Activated CD4-positive, alpha-beta T cell treated with anti-CD3 and anti-CD28 coated beads, Interleukin-2, amount 10 ng/mL, durations not matched to agents 7 days and 5 days (primary cell): ENCODE results near the gene VPS33B. TPM values are rescaled to one million over a fixed set of nuclear protein-coding genes. Genes with fewer than 3 reads are reported as not detected.
A peak's percentile ranks its signal among the peaks of the same experiment; 100 is the strongest.

ENCODE experiments used
- CTCF ChIA-PET: fragments of 350-600 bp; sonication (Branson Sonifier 250); formaldehyde crosslinking; loops from one replicate; lab custom pipeline; 2021; ENCODE audit warnings: antibody characterized with exemption; lab: Charles Lee
- POLR2A ChIA-PET: fragments of 350-600 bp; sonication (Branson Sonifier 250); formaldehyde crosslinking; loops from one replicate; lab custom pipeline; 2021; ENCODE audit warnings: antibody characterized with exemption; lab: Charles Lee
- DNase-seq: peaks from one replicate; pipeline ENCODE4 v3.0.0-alpha.2; 2020
- H3K27ac Mint-ChIP-seq: one replicate; pipeline ENCODE4 v1.8.0; 2021; ENCODE audit warnings: mild to moderate bottlenecking, moderate library complexity, mixed read lengths
- H3K27me3 Mint-ChIP-seq: one replicate; pipeline ENCODE4 v1.8.0; 2021; ENCODE audit warnings: mixed read lengths
- H3K36me3 Mint-ChIP-seq: one replicate; pipeline ENCODE4 v1.8.0; 2021; ENCODE audit warnings: low read depth, mixed read lengths
- H3K4me1 Mint-ChIP-seq: one replicate; pipeline ENCODE4 v1.8.0; 2021; ENCODE audit warnings: mixed read lengths
- H3K4me3 Mint-ChIP-seq: one replicate; pipeline ENCODE4 v1.8.0; 2021; ENCODE audit warnings: mild to moderate bottlenecking, moderate library complexity, mixed read lengths
- H3K9me3 Mint-ChIP-seq: one replicate; pipeline ENCODE4 v1.8.0; 2021; ENCODE audit warnings: mixed read lengths
- total RNA-seq, 2 experiments: library from RNA; stranded (reverse); gene quantifications; one replicate each; pipeline ENCODE4 v1.2.3, GENCODE V29; 2021

VPS33B gene
- total RNA-seq, 2 experiments from 2014 or later = 17.9 to 19.7 TPM

DNA sequence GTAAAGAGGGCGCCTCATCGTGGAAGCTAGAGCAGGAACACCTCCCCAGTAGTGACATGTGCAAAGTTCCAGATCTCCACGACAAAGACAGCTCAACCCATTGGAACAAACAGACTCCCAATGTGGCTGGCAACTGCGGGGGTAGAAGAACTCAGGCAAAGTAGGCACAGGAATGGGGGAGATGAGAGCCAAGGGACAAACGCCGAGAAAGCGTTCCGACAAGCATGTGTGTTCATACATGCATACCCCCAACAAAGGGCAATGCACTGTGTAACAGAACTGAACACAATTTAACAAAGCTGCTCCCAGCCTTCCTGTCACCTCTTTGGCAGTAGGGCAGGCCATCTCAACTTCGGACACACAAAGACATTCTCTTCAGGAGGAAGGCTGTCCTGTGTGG is 56.1 kb downstream of the VPS33B start:
- H3K9me3 Mint-ChIP-seq = no peaks in the 10 kb centered on the region
- peak overlapping the region; percentile 44 for H3K27ac Mint-ChIP-seq
- POLR2A ChIA-PET = no interaction called here
- CTCF ChIA-PET = interaction anchor here (0.9 to 1.4 kb wide), 5 partner anchors 9 to 34 kb away, joined by 3 to 7 read pairs (median 3); partner anchors contain the start of genes HDDC3 and RCCD1
- no peaks in the 10 kb centered on the region for H3K27me3 Mint-ChIP-seq
- H3K4me3 Mint-ChIP-seq = no peak overlapping the region
- no peak for DNase-seq
- H3K4me1 Mint-ChIP-seq = no peaks in the 10 kb centered on the region
- peaks cover 64% of the 10 kb centered on the region for H3K36me3 Mint-ChIP-seq

DNA sequence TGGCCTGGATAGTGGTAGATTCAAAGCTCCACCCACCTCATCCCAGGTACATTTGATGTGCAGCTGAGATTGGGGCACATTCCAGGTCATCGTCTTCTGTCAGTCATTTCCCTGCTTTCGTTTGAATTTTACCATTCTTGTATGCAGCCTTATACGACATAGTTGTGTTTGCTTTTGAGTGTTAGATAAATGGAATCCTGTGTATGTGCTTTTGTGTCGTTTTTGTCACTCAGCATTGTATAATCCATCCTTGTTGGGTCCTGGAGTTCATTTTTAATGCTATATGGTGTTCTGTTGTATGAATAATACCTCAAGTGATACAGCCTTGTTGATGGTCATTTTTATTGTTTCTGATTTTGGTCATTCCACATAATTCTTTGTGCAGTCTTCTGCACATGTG is 60.4 kb downstream of the VPS33B start:
- POLR2A ChIA-PET = no interaction called here
- H3K27ac Mint-ChIP-seq = no peak overlapping the region
- no peak overlapping the region for H3K4me3 Mint-ChIP-seq
- H3K27me3 Mint-ChIP-seq = no peaks in the 10 kb centered on the region
- no peaks in the 10 kb centered on the region for H3K9me3 Mint-ChIP-seq
- H3K4me1 Mint-ChIP-seq = peaks cover 7% of the 10 kb centered on the region
- no peak for DNase-seq
- H3K36me3 Mint-ChIP-seq = peaks cover 52% of the 10 kb centered on the region
- CTCF ChIA-PET = interaction anchor here (1.0 to 2.5 kb wide), 2 partner anchors 8 to 17 kb away, joined by 3 to 10 read pairs; no protein-coding TSS in a partner anchor

DNA sequence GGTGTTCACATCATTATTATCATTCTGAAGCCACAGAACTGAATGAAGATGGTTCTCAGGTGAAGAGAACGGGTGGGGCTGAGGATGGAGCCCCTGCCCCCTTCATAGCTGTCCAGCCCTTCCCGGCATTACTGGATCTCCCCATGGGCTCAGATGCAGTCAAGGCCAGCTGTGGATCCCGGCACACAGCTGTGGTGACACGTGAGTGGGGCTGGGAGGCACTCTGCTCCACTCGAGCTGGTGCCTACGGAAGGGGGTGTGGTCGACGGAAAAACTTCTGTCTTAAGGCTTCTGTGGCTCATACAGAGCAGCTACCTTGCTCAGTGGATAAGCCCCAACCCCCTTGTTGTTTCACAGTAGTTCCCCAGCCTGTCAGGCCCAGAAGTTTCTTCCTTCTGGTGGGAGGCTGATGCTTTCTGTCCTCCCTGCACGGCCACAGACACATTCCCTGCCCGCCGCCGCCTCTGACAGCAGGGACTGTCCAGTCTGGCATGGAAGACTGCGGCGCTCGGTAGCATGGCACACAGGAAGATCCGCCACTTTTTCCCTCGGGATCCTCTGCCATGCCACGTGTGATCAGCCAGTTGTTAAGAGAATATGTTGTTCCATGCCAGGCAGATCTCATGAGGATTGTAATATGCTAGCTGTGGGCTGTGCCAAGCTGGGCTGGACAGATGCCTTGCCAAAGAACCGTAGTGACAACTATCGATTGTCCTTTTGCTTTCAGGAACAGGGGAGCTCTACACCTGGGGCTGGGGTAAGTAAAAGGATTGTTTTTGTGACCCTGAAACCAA is 61.9 kb downstream of the VPS33B start:
- ChIA-PET POLR2A (no interaction called here), CTCF (interaction anchor here (0.5 to 10.1 kb wide), 5 partner anchors 8 to 27 kb away, joined by 3 to 140 read pairs (median 3); partner anchors contain the start of genes HDDC3 and UNC45A)
- no peak for DNase-seq
- Mint-ChIP-seq H3K4me1 (peaks cover 16% of the 10 kb centered on the region), H3K36me3 (peaks cover 50% of the 10 kb centered on the region), H3K27me3 (no peaks in the 10 kb centered on the region), H3K27ac (peak overlapping the region; percentile 43), H3K4me3 (no peak overlapping the region), H3K9me3 (no peaks in the 10 kb centered on the region)

DNA sequence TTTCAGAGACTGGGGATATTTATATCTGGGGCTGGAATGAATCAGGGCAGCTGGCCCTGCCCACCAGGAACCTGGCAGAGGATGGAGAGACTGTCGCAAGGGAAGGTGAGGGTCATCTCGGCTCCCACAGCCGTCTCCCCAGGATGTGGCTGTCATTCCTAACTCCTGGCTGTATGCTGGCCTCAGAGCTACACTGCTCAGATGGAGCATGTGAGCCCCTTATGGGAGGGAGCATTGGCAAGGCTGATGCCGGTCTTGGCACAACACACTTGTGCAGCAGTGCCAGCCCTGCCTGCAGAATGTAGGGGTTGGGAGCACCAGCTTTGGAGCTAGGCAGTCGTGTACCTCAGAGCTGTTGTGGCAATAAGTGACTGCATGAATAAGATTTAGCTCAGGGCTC is 62.5 kb downstream of the VPS33B start:
- DNase-seq = no peak
- Mint-ChIP-seq H3K27ac (peak overlapping the region; percentile 43), H3K27me3 (no peaks in the 10 kb centered on the region), H3K36me3 (peaks cover 46% of the 10 kb centered on the region), H3K9me3 (no peaks in the 10 kb centered on the region), H3K4me3 (no peak overlapping the region), H3K4me1 (peaks cover 16% of the 10 kb centered on the region)
- ChIA-PET CTCF (interaction anchor here (0.5 to 10.1 kb wide), 7 partner anchors 8 to 90 kb away, joined by 3 to 140 read pairs (median 3); partner anchors contain the start of genes HDDC3 and UNC45A), POLR2A (no interaction called here)

DNA sequence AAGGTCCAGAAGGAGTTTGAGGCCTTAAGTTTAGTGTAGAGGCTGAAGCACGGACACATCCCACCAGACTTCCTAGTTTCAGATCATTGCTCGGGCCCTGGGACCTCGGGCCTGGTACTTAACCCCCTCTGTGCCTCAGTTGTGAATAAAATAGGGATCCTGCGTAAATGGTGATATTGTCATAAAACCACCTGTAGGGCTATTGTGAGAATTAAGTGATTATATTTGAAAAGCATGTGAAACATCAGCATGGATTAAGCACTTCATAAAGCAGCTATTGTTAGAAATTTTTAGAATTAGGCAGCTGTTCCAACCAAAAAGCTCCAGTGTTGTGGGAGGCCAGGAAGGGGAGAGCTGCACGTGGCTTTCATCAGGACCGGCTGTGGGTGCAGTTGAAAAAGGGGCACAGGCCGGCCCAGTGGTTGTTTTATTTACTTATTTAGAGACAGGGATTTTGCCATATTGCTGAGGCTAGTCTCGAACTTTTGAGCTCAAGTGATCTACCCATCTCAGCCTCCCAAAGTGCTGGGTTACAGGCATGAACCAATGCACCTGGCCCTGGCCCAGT is 63.3 kb downstream of the VPS33B start:
- Mint-ChIP-seq H3K27me3 (no peaks in the 10 kb centered on the region), H3K36me3 (peaks cover 46% of the 10 kb centered on the region), H3K9me3 (no peaks in the 10 kb centered on the region), H3K27ac (peak overlapping the region; percentile 13), H3K4me1 (peaks cover 22% of the 10 kb centered on the region), H3K4me3 (no peak overlapping the region)
- ChIA-PET POLR2A (no interaction called here), CTCF (interaction anchor here (0.7 to 10.1 kb wide), 8 partner anchors 9 to 163 kb away, joined by 3 to 140 read pairs (median 4); partner anchors contain the start of genes HDDC3 and UNC45A)
- DNase-seq = no peak

DNA sequence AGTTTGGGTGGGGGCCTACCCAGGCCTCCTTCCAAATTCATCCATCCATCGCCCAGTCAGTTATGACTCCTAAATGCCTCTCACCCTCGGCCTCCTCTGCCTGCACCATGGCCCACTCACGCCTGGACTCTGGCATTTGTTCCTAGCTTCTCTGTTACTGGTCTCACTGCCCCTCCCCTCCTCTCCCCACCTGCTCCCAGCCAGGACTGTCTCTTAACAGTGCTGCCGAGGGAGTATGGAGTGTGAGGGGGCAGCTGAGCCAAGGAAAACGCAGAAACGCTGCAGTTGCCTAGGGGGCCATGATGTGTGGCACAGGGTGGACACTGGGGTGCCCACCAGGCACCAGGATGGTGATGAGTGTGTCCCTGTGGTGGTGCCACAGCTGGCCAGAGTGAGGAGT is 64.6 kb downstream of the VPS33B start:
- Mint-ChIP-seq H3K9me3 (no peaks in the 10 kb centered on the region), H3K4me3 (peak overlapping the region; percentile 65), H3K27me3 (no peaks in the 10 kb centered on the region), H3K27ac (peak overlapping the region; percentile 73), H3K4me1 (peaks cover 30% of the 10 kb centered on the region), H3K36me3 (peaks cover 41% of the 10 kb centered on the region)
- ChIA-PET POLR2A (no interaction called here), CTCF (interaction anchor here (0.7 to 10.1 kb wide), 11 partner anchors 8 to 632 kb away, joined by 3 to 140 read pairs (median 7); partner anchors contain the start of genes HDDC3 and UNC45A)
- DNase-seq = no peak

DNA sequence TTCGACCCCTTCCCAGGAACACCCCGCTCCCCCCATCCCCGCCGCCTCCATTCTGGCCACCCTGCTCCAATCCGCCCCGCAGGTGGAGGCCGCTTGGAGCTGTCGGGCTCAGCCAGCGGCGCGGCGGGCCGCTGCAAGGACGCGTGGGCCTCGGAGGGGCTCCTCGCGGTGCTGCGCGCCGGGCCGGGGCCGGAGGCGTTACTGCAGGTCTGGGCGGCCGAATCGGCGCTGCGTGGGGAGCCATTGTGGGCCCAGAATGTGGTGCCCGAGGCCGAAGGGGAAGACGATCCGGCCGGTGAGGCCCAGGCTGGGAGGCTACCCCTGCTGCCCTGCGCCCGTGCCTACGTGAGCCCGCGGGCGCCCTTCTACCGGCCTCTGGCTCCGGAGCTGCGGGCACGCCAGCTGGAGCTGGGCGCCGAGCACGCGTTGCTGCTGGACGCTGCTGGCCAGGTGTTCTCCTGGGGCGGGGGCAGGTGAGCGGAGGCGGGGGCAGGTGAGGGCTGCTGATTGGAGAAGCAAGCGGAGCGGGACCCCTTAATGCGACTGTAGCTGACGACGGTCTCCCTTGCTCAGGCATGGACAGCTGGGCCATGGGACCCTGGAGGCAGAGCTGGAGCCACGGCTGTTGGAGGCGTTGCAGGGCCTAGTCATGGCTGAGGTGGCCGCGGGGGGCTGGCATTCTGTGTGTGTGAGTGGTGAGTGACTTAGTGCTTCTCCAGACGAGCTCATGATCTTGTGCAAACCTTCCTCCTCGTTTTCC is 65.2 kb downstream of the VPS33B start:
- CTCF ChIA-PET = interaction anchor here (0.6 to 10.1 kb wide), 20 partner anchors 8 to 460 kb away, joined by 3 to 140 read pairs (median 5); partner anchors contain the start of genes HDDC3, UNC45A and VPS33B
- peaks cover 42% of the 10 kb centered on the region for H3K36me3 Mint-ChIP-seq
- no peaks in the 10 kb centered on the region for H3K27me3 Mint-ChIP-seq
- peaks cover 30% of the 10 kb centered on the region for H3K4me1 Mint-ChIP-seq
- no peaks in the 10 kb centered on the region for H3K9me3 Mint-ChIP-seq
- H3K27ac Mint-ChIP-seq = peak overlapping the region; percentile 73
- no peak for DNase-seq
- POLR2A ChIA-PET = interaction anchor here (0.5 kb wide), 1 partner anchor 12 kb away, joined by 3 read pairs; no protein-coding TSS in a partner anchor
- peak overlapping the region; percentile 65 for H3K4me3 Mint-ChIP-seq

DNA sequence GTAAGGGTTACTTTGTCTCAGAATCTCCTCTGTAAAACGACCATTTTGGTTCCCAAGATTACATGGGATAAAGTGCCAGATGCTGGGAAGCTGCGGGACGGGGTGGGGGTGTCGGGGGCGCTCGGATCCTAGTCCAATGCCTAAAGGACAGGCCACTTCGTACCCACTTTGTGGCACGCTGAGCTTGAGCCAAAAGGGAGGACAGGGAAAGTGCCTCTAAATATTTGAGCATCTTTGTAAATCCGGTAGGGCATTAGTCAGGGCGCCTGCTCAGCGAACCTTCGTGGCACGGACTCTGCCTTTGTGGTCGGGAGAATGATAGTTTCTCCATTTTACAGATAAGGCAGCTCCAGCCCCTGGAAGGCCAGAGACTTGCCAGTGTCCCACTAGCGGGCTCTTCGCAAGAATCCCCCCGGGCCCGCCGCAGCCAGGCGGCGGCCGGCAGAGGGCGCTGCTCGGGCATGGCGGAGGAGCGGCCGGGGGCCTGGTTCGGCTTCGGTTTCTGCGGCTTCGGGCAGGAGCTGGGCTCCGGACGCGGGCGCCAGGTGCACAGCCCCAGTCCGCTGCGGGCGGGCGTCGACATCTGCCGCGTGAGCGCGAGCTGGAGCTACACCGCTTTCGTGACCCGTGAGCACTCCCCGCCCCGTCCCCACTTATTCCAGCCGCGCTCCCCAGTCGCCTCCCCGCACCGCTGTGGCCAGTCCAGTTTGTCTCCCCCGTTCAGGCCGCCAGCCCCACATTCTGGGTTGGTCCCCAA is 65.9 kb downstream of the VPS33B start:
- POLR2A ChIA-PET = interaction anchor here (0.5 to 0.6 kb wide), 2 partner anchors 11 to 15 kb away, joined by 3 to 4 read pairs; no protein-coding TSS in a partner anchor
- Mint-ChIP-seq H3K4me1 (peaks cover 30% of the 10 kb centered on the region), H3K9me3 (no peaks in the 10 kb centered on the region), H3K36me3 (peaks cover 45% of the 10 kb centered on the region), H3K27me3 (no peaks in the 10 kb centered on the region), H3K27ac (peak overlapping the region; percentile 96), H3K4me3 (peak overlapping the region; percentile 89)
- CTCF ChIA-PET = interaction anchor here (0.6 to 10.1 kb wide), 20 partner anchors 8 to 459 kb away, joined by 3 to 140 read pairs (median 4); partner anchors contain the start of genes HDDC3, UNC45A and VPS33B
- DNase-seq = peak; percentile 73

DNA sequence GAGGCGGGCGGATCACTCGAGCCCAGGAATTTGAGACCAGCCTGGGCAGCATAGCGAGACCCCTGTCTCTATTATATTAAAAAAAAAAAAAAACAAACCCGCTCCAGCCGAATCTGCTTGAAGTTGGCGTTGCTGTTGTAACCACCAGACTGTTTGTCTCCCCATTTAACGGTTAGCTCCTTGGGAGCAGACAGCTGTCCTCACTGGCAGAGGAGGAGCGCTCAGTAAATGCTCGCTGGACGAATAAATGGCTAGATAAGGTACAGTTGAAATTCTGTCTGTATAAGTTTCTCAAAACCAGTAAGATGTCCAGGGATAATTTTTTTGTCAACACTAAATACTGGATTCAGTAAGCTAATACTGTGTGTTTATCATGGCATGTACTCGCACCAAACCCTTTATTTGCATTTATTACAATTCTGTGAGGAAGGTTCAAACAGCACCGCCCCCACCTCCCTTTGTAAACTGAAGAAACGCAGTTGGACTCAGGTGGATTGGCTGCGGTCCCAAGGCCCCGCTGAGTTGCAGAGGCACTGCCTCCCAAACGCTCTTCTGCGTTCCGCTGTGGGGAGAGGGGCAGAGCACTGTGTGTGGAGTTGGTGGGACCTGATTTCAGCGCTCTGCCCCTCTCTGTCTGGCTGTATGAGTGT is 66.6 kb downstream of the VPS33B start:
- Mint-ChIP-seq H3K36me3 (peaks cover 41% of the 10 kb centered on the region), H3K4me3 (peak overlapping the region; percentile 89), H3K27me3 (no peaks in the 10 kb centered on the region), H3K4me1 (peaks cover 28% of the 10 kb centered on the region), H3K27ac (peak overlapping the region; percentile 96), H3K9me3 (no peaks in the 10 kb centered on the region)
- POLR2A ChIA-PET = interaction anchor here (0.6 kb wide), 1 partner anchor 16 kb away, joined by 4 read pairs; no protein-coding TSS in a partner anchor
- no peak for DNase-seq
- CTCF ChIA-PET = interaction anchor here (0.5 to 10.1 kb wide), 18 partner anchors 10 to 1922 kb away, joined by 3 to 140 read pairs (median 4); partner anchors contain the start of genes HDDC3, UNC45A and VPS33B

DNA sequence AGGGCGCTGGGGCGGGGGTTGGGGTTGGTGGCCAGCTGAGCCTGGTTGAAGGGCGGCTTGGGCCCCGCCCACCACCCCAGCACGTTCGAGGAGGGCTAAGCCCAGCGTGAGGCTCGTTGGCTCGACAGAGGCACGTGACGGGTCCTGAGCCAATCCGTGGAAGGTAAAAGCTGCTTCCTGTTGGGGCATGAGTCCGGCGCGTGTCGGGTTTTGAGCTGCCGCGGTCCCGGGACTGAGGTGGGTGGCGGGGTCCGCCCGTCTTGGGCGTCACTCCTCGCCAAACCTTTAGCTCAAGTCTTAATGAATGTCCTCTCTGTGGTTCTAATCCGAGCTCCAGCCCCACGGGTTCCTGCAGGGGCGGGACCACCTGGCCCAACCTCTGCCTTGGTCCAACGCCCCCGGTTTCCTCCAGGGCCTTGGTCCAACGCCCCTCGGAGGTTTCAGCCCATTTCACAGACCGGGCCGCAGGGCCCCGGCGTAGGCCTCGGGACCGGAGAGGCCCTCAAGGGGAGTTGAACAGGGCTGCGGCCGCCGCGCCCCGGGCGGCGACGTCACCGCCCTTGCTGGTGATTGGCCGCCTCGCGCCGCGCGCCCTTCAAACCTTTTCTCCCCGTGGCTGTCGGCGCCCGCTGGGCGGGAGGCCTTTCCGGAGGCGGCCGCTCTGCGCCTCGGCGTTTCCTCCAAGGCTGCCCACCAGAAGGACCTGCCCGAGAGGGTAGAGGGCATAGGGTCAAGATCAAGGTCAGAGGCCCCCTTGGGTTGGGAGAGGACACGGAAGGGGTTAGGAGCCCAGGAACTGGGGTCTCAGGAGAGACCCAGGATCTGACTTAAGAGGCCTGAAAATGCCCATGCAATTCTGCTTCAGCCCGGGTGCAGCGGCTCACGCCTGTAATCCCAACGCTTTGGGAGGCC is 67.4 kb downstream of the VPS33B start, which contains the start of gene RCCD1:
Gene RCCD1, plus strand, starts transcription at position 173 of the 912 bp plus-strand sequence. CDS start 1,851 bp downstream, outside the sequence.
- DNase-seq = peak; percentile 94
- ChIA-PET POLR2A (interaction anchor here (1.0 kb wide), 1 partner anchor 52 kb away, joined by 4 read pairs; the partner anchor contains the start of gene MAN2A2), CTCF (interaction anchor here (0.5 to 10.1 kb wide), 8 partner anchors 11 to 1923 kb away, joined by 3 to 140 read pairs (median 3); partner anchors contain the start of genes HDDC3 and UNC45A)
- peaks cover 39% of the 10 kb centered on the region for H3K36me3 Mint-ChIP-seq
- peak within 1 kb of the TSS; percentile 89 for H3K4me3 Mint-ChIP-seq
- no peaks in the 10 kb centered on the region for H3K9me3 Mint-ChIP-seq
- H3K27ac Mint-ChIP-seq = peak within 1 kb of the TSS; percentile 96
- H3K4me1 Mint-ChIP-seq = peaks cover 28% of the 10 kb centered on the region
- no peaks in the 10 kb centered on the region for H3K27me3 Mint-ChIP-seq
